BE2C (cell line): ENCODE data around the gene MAB21L1.

ENCODE experiments used
- DNase-seq: peaks from one replicate; pipeline ENCODE4 v3.0.0-alpha.2; 2020
- H3K27me3 ChIP-seq: fragments of 250-450 bp; sonication (Bioruptor Pico); 2 replicates; pipeline ENCODE4 v1.5.1; 2020; ENCODE audit warnings: mild to moderate bottlenecking
- H3K36me3 ChIP-seq: fragments of 250-450 bp; sonication (Bioruptor Pico); 2 replicates; pipeline ENCODE4 v1.5.1; 2020; ENCODE audit warnings: mild to moderate bottlenecking
- H3K4me1 ChIP-seq: fragments of 250-450 bp; sonication (Bioruptor Pico); 2 replicates; pipeline ENCODE4 v1.5.1; 2020
- H3K4me3 ChIP-seq: 2 replicates; pipeline ENCODE4 v1.5.1; 2011; ENCODE audit warnings: low read depth, low read length
- H3K9me3 ChIP-seq: fragments of 250-450 bp; sonication (Bioruptor Pico); 2 replicates; pipeline ENCODE4 v1.5.1; 2020
- TF ChIP-seq, protein P1 (sequence below): IDR thresholded peaks from 2 replicates; pipeline ENCODE4 v1.5.1; 2012; ENCODE audit warnings: mild to moderate bottlenecking, low read depth, low read length

MAB21L1 gene

DNA sequence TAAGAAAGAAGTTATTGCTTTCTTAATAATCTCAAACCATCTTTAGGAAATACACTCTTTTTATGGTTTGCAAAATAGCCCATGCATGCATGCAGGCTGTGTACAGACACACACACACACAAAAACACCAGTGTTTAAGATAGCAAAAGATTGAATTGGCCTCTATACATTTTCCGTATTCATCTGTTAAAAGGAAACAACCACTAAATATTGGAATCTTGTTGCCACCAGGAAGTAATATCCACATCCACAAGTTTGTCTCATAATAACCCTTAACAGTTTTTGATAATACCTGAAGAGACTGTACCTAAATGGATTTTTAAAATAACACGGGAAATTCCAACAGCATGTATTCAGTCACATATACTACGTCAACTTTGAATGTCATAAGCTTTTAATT lies 7.3 kb upstream of the MAB21L1 start:
- no peak for DNase-seq
- TF ChIP-seq, protein P1, sequence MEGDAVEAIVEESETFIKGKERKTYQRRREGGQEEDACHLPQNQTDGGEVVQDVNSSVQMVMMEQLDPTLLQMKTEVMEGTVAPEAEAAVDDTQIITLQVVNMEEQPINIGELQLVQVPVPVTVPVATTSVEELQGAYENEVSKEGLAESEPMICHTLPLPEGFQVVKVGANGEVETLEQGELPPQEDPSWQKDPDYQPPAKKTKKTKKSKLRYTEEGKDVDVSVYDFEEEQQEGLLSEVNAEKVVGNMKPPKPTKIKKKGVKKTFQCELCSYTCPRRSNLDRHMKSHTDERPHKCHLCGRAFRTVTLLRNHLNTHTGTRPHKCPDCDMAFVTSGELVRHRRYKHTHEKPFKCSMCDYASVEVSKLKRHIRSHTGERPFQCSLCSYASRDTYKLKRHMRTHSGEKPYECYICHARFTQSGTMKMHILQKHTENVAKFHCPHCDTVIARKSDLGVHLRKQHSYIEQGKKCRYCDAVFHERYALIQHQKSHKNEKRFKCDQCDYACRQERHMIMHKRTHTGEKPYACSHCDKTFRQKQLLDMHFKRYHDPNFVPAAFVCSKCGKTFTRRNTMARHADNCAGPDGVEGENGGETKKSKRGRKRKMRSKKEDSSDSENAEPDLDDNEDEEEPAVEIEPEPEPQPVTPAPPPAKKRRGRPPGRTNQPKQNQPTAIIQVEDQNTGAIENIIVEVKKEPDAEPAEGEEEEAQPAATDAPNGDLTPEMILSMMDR: no peak
- Histone ChIP-seq H3K9me3 (no peaks in the 10 kb centered on the region), H3K4me3 (peak overlapping the region; percentile 46), H3K27me3 (no peaks in the 10 kb centered on the region), H3K4me1 (peaks cover 31% of the 10 kb centered on the region), H3K36me3 (no peaks in the 10 kb centered on the region)

DNA sequence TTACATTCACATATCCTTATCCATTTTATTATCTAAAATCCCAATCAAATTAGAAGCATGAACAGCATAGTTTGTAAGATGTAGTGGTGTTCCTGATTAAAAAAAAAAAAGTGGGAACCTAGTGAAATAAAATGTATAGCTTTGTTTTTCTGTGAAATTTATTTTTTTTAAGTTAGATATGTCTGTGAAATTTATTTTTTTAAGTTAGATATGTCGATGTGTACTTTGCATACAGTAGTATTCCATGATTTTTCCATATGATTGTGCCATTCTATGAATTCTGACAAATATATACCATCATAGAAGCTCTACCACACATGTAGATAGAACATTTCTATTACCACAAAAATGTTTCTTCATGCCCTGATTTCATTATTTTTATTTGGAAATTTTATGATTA lies 6.0 kb upstream of the MAB21L1 start:
- DNase-seq: no peak
- Histone ChIP-seq H3K4me1 (peaks cover 21% of the 10 kb centered on the region), H3K4me3 (peak overlapping the region; percentile 1; the same call in 1 of the 2 replicates), H3K9me3 (no peaks in the 10 kb centered on the region), H3K27me3 (no peaks in the 10 kb centered on the region), H3K36me3 (no peaks in the 10 kb centered on the region)
- TF ChIP-seq, protein P1: no peak

DNA sequence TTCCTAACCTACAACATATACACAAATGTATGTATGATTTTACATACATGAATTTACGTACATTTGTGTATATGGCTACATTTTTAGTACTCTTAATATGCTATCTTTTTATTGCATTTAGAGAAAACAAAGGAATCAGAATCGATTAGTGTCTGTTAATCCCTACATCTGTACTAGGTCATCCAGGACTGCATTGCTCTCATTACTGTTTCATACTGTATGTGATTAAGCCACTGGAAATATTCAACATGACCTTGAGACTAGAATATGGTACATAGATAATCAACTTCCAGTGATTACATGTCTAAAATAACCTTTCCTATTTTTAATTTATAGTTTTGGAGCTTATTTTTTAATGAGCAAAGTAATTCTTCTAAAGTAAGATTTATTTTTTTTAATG lies 5.3 kb upstream of the MAB21L1 start:
- peak overlapping the region; percentile 97 for H3K4me3 ChIP-seq
- TF ChIP-seq, protein P1: no peak
- no peaks in the 10 kb centered on the region for H3K9me3 ChIP-seq
- no peak for DNase-seq
- no peaks in the 10 kb centered on the region for H3K27me3 ChIP-seq
- H3K4me1 ChIP-seq: peaks cover 17% of the 10 kb centered on the region
- H3K36me3 ChIP-seq: no peaks in the 10 kb centered on the region

DNA sequence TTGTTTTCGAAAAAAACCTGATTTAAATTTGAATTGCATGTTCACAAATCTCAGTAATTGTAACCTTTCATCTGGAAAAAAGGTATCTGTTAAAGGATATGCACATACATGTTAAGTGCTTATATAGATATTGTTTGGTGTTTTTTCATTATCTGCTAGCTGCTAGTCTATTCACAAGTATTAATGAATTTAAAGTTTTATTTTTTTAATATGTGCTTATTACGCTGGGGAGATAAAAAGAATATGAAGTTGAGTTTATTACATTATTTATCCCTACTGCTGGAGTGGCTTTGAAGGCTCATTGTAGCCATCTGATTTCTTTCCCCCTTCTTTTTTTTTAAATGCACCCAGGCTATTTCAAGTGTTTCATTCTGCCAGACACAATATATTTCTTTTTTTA lies 3.9 kb upstream of the MAB21L1 start:
- TF ChIP-seq, protein P1: no peak
- H3K4me1 ChIP-seq: peaks cover 4% of the 10 kb centered on the region
- no peaks in the 10 kb centered on the region for H3K9me3 ChIP-seq
- no peak for DNase-seq
- H3K36me3 ChIP-seq: peaks cover 9% of the 10 kb centered on the region
- peak overlapping the region; percentile 97 for H3K4me3 ChIP-seq
- no peaks in the 10 kb centered on the region for H3K27me3 ChIP-seq

DNA sequence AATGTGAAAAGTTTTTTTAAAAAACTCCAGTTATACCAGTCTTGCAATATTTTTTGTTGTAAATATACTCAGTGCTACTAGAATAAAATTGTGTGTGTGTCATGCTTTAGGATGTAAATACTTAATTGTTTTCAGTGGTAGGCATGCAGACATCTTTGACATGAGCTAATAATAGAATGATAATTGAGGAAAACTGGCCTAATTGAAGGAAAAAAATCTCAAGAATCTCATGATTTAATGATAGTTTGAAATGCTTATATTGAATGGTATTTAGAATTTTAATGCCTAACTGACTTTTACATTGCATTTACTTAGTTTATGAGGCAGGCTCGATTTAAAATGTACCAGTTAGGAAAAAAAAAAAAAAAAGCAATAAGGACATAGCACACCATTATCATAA lies 3.2 kb upstream of the MAB21L1 start:
- Histone ChIP-seq H3K27me3 (no peaks in the 10 kb centered on the region), H3K4me3 (peak overlapping the region; percentile 97), H3K36me3 (peaks cover 15% of the 10 kb centered on the region), H3K4me1 (peaks cover 3% of the 10 kb centered on the region; the same call in 1 of the 2 replicates), H3K9me3 (no peaks in the 10 kb centered on the region)
- no peak for DNase-seq
- TF ChIP-seq, protein P1: no peak

DNA sequence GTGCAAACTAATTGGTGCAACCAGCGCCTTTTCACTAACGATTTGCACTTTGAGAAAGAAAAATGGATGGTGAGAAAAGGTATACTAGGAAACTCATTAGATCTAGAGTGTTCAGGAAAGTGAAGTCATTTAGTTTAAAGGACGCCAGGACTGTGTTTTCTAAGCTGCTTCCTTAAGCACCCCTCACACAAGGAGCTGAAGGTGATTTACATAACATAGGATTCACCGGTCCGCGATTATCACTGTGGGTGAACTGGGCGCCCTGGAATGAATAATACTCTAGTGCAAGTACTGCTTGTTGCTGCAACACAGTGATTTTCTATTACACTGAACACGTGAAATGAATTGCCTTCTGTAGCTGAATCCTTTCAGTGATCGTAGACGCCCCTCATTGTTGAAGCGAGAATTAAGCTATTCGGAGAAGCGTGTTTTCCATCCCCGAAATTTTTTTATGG lies 2.6 kb upstream of the MAB21L1 start:
- peaks cover 3% of the 10 kb centered on the region; the same call in 1 of the 2 replicates for H3K4me1 ChIP-seq
- H3K4me3 ChIP-seq: peak overlapping the region; percentile 97
- no peaks in the 10 kb centered on the region for H3K27me3 ChIP-seq
- peak; percentile 50 for DNase-seq
- H3K9me3 ChIP-seq: no peaks in the 10 kb centered on the region
- TF ChIP-seq, protein P1: no peak
- H3K36me3 ChIP-seq: peaks cover 21% of the 10 kb centered on the region
